ENCODE measurements around the gene BAD. TPM values are rescaled to one million over a fixed set of nuclear protein-coding genes. Genes with fewer than 3 reads are reported as not detected.
A peak's percentile ranks its signal among the peaks of the same experiment; 100 is the strongest.

The BAD gene
- total and polyA plus RNA-seq, 10 of the 15 experiments (the other 5 are each of a cell fraction or from before 2014, with no cell fraction given) = 1.5 to 67.2 (median 39.6) TPM

GRCh38 chr11:64245401-64245796, 39.1 kb downstream of the BAD start:
- H3K9ac ChIP-seq (ENCODE audit: control insufficient read depth, insufficient read depth, low read length) = peak overlapping the region; percentile 92
- H4K20me1 ChIP-seq (ENCODE audit: control insufficient read depth, insufficient read depth) = no peaks in the 10 kb centered on the region
- ATAC-seq = no peak
- 3% methylated on average over 4 of the region's 6 CpGs for WGBS (ENCODE audit: insufficient coverage, insufficient replicate concordance, low lambda C conversion rate, missing lambda C conversion rate)
- peaks cover 0 to 10% of the 10 kb centered on the region in 2 experiments; a peak in 2 of 4 replicates for H3K36me3 ChIP-seq (ENCODE audit: control insufficient read depth in 2 of 2, insufficient read depth in 2 of 2, low read length in 1 of 2)
- no peak overlapping the region for H2AFZ ChIP-seq (ENCODE audit: control insufficient read depth, low read depth, low read length)
- ChIA-PET SMC1A (ENCODE audit: uncharacterized antibody, unreplicated experiment) (interaction anchor here (1.1 to 2.0 kb wide), 3 partner anchors 12 to 41 kb away, joined by 4 to 7 read pairs (median 5); partner anchors contain the start of gene FERMT3), CTCF (interaction anchor here (1.0 to 6.2 kb wide), 7 partner anchors 24 to 60 kb away, joined by 3 to 66 read pairs (median 7); partner anchors contain the start of genes CATSPERZ and FERMT3), POLR2A (interaction anchor here (0.6 to 7.4 kb wide), 11 partner anchors 11 to 60 kb away, joined by 3 to 82 read pairs (median 6); partner anchors contain the start of genes BAD, DNAJC4, ESRRA and FERMT3), RAD21 (ENCODE audit: unreplicated experiment) (interaction anchor here (0.6 to 8.6 kb wide), 6 partner anchors 8 to 110 kb away, joined by 3 to 104 read pairs (median 4); partner anchors contain the start of genes FERMT3, MACROD1 and VEGFB)
- in situ Hi-C loops (cut with MboI) (loop anchor here (25.0 kb wide), 1 partner anchor 1617 kb away; the partner anchor contains the start of genes CFL1, EFEMP2 and MUS81), intact Hi-C loops (cut with micrococcal nuclease; ENCODE audit: unreplicated experiment) (no loop called here)
- peak overlapping the region; percentile 91 for H3K4me3 ChIP-seq
- peak overlapping the region; percentile 80 for H3K4me2 ChIP-seq (ENCODE audit: control insufficient read depth, insufficient read depth)
- no TSS peak for BruUV-seq (replicated peaks)
- H3K4me1 ChIP-seq (ENCODE audit: control insufficient read depth, insufficient read depth, low read length) = peaks cover 12% of the 10 kb centered on the region
- peak; percentile 74 for FAIRE-seq
- DNase-seq (ENCODE audit: low read depth, low spot score) = no peak
- no peaks in the 10 kb centered on the region for H3K9me3 ChIP-seq (replicated peaks; ENCODE audit: control insufficient read depth, insufficient read depth, low read length)
- TF ChIP-seq BCL3 (IDR thresholded peaks at IDR 0.05; ENCODE audit: borderline replicate concordance, insufficient read depth, low read depth, low read length, poor library complexity, severe bottlenecking) = peak; percentile 10
- peak; percentile 63; the same call in 1 of the 2 replicates for TF ChIP-seq TCF3 (IDR thresholded peaks at IDR 0.05; ENCODE audit: borderline replicate concordance, insufficient read depth, low read depth, low read length)
- TF ChIP-seq SPI1 (IDR thresholded peaks at IDR 0.05; ENCODE audit: borderline replicate concordance, insufficient read depth, low read depth, low read length) = peak; percentile 41; the same call in 1 of the 2 replicates
- peak in 1 of 2 experiments; percentile 53; a peak in 1 of 4 replicates for TF ChIP-seq BHLHE40 (IDR thresholded peaks at IDR 0.05; ENCODE audit: borderline replicate concordance in 1 of 2, low read depth in 2 of 2, low read length in 1 of 2)
- no peak for TF ChIP-seq ATF3 (IDR thresholded peaks at IDR 0.05; ENCODE audit: borderline replicate concordance, extremely low read depth, low read depth, low read length)
- peak; percentile 35; the same call in 1 of the 2 replicates for TF ChIP-seq IKZF1 (conservative IDR thresholded peaks at IDR 0.05)
- 0 out of 2 replicates have a peak, but pooled peaks have one; percentile 13 for TF ChIP-seq NR2F1 (conservative IDR thresholded peaks at IDR 0.05)
- TF ChIP-seq BCL11A (IDR thresholded peaks at IDR 0.05; ENCODE audit: low read depth, low read length) = 0 out of 2 replicates have a peak, but pooled peaks have one; percentile 8
- TF ChIP-seq PBX3 (IDR thresholded peaks at IDR 0.05; ENCODE audit: insufficient replicate concordance, low read depth, low read length) = no peak
- 0 out of 2 replicates have a peak, but pooled peaks have one; percentile 10 for TF ChIP-seq DPF2 (IDR thresholded peaks at IDR 0.05)
- no peak for TF ChIP-seq FOXM1 (IDR thresholded peaks at IDR 0.05; ENCODE audit: low read depth, low read length)
- 0 out of 2 replicates have a peak, but pooled peaks have one; percentile 35 for TF ChIP-seq TCF12 (IDR thresholded peaks at IDR 0.05; ENCODE audit: low read depth, low read length)
- TF ChIP-seq IKZF2 (IDR thresholded peaks at IDR 0.05) = 0 out of 4 replicates have a peak, but pooled peaks of 1 of the 2 experiments have one; percentile 8
- peaks cover 38% of the 10 kb centered on the region for H3K79me2 ChIP-seq (ENCODE audit: control insufficient read depth, insufficient read depth, low read length)
- H3K27ac ChIP-seq (ENCODE audit: control insufficient read depth, insufficient read depth) = peak overlapping the region; percentile 90
- H3K27me3 ChIP-seq (replicated peaks in 1 of 2; ENCODE audit: control insufficient read depth in 2 of 2, insufficient read depth in 2 of 2, low read length in 1 of 2) = no peaks in the 10 kb centered on the region
